Measurements from ENCODE around the gene SUGP2.

SUGP2 gene

GRCh38 chr19:19067276-19068072 is 34.2 kb upstream of the SUGP2 start:
- H3K27me3 Mint-ChIP-seq (ENCODE audit: low read depth, poor library complexity) = peaks cover 42% of the 10 kb centered on the region
- H3K36me3 Mint-ChIP-seq (ENCODE audit: low read depth) = no peaks in the 10 kb centered on the region
- no peak for TF ChIP-seq CTCF (IDR thresholded peaks at IDR 0.05)
- H3K27ac Mint-ChIP-seq = no peak overlapping the region
- DNase-seq = no peak
- peak overlapping the region; percentile 30 for H3K4me3 Mint-ChIP-seq
- peaks cover 41% of the 10 kb centered on the region for H3K4me1 Mint-ChIP-seq
- H3K9me3 Mint-ChIP-seq = no peaks in the 10 kb centered on the region

- DNase-seq = peak; percentile 30
- Mint-ChIP-seq H3K4me1 (peaks cover 65% of the 10 kb centered on the region), H3K27ac (no peak overlapping the region)
Observed at GRCh38 chr19:19064811-19065745, 31.8 kb upstream of the SUGP2 start.

GRCh38 chr19:19064098-19064722 is 30.9 kb upstream of the SUGP2 start:
- Mint-ChIP-seq H3K9me3 (no peaks in the 10 kb centered on the region), H3K36me3 (ENCODE audit: low read depth) (peaks cover 8% of the 10 kb centered on the region), H3K27ac (no peak overlapping the region), H3K4me1 (peaks cover 69% of the 10 kb centered on the region), H3K4me3 (peak overlapping the region; percentile 86), H3K27me3 (ENCODE audit: low read depth, poor library complexity) (peaks cover 39% of the 10 kb centered on the region)
- DNase-seq = no peak
- no peak for TF ChIP-seq CTCF (IDR thresholded peaks at IDR 0.05)

More at GRCh38 chr19:19064811-19065745, 31.8 kb upstream of the SUGP2 start:
- H3K27me3 Mint-ChIP-seq (ENCODE audit: low read depth, poor library complexity) = peaks cover 42% of the 10 kb centered on the region
- H3K4me3 Mint-ChIP-seq = peak overlapping the region; percentile 86
- H3K9me3 Mint-ChIP-seq = no peaks in the 10 kb centered on the region
- peaks cover under 1% of the 10 kb centered on the region for H3K36me3 Mint-ChIP-seq (ENCODE audit: low read depth)
- TF ChIP-seq CTCF (IDR thresholded peaks at IDR 0.05) = no peak

GRCh38 chr19:19063183-19064097 is 30.1 kb upstream of the SUGP2 start, which contains the start of gene SLC25A42:
Gene SLC25A42 (plus strand): TSS chr19:19063994. CDS start chr19:19096125, 32,131 bp downstream.
- TF ChIP-seq CTCF (IDR thresholded peaks at IDR 0.05) = no peak
- Mint-ChIP-seq H3K9me3 (no peaks in the 10 kb centered on the region), H3K36me3 (ENCODE audit: low read depth) (peaks cover 8% of the 10 kb centered on the region), H3K4me1 (peaks cover 69% of the 10 kb centered on the region), H3K4me3 (peak within 1 kb of the TSS; percentile 86), H3K27me3 (ENCODE audit: low read depth, poor library complexity) (peaks cover 39% of the 10 kb centered on the region), H3K27ac (peak within 1 kb of the TSS; percentile 96)
- DNase-seq = peak; percentile 99
